A549 treated with RU486 at 1 μM for 4 hours (cell line): Measurements from ENCODE around the gene HRH3. TPM values are rescaled to one million over a fixed set of nuclear protein-coding genes. Genes with fewer than 3 reads are reported as not detected.

Experiments
- total RNA-seq: library from RNA; stranded (reverse); fragments of 200-300 nt; extraction: Qiagen RNA extraction; gene quantifications from 5 replicates; pipeline ENCODE4 v1.2.3, GENCODE V29; 2022; ENCODE audit warnings: low read depth

The HRH3 gene
- not detected in 5 replicates for total RNA-seq

GRCh38 chr20:62219992-62220665 lies at the start of gene HRH3:
Gene HRH3, minus strand, starts transcription at chr20:62220278. Its CDS starts 308 bp downstream, at chr20:62219970.

GRCh38 chr20:62237801-62238568 lies 17.9 kb upstream of the HRH3 start, which contains the start of gene OSBPL2:
Gene OSBPL2, plus strand, starts transcription at chr20:62238521. Its CDS starts 17,664 bp downstream, at chr20:62256185.

GRCh38 chr20:62182469-62183425 lies 37.3 kb downstream of the HRH3 start, which contains the start of gene MTG2:
Gene MTG2, plus strand, starts transcription at chr20:62183028. Its CDS starts 10,393 bp downstream, at chr20:62193421.

Other genes with a start within 250 kb of the HRH3 start
- 12.8 to 26.7 TPM (median 14.9 TPM) in 5 replicates for gene TAF4, start 154.4 kb downstream of the HRH3 start, total RNA-seq
- gene LSM14B, start 97.8 kb downstream of the HRH3 start, total RNA-seq = 22.9 to 27.7 TPM (median 25.5 TPM) in 5 replicates
- 485 to 620 TPM (median 570 TPM) in 5 replicates for gene PSMA7, start 76.9 kb downstream of the HRH3 start, total RNA-seq
- 6.1 to 10.1 TPM (median 9.2 TPM) in 5 replicates for gene SS18L1, start 76.5 kb downstream of the HRH3 start, total RNA-seq
- gene MTG2, start 37.2 kb downstream of the HRH3 start, total RNA-seq = 27.3 to 39.5 TPM (median 36.2 TPM) in 5 replicates
- gene OSBPL2, start 18.2 kb upstream of the HRH3 start, total RNA-seq = 15.6 to 20.1 TPM (median 17.8 TPM) in 5 replicates
- gene ADRM1, start 82.7 kb upstream of the HRH3 start, total RNA-seq = 155 to 197 TPM (median 177 TPM) in 5 replicates
- 195 to 408 TPM (median 321 TPM) in 5 replicates for gene LAMA5, start 147.0 kb upstream of the HRH3 start, total RNA-seq
- gene RPS21, start 166.8 kb upstream of the HRH3 start, total RNA-seq = 2,577 to 3,032 TPM (median 2,708 TPM) in 5 replicates
- 3.6 to 5.6 TPM (median 4.8 TPM) in 5 replicates for gene CABLES2, start 187.0 kb upstream of the HRH3 start, total RNA-seq
- 0.07 to 0.29 TPM (median 0.16 TPM) in 5 replicates for gene RBBP8NL, start 207.3 kb upstream of the HRH3 start, total RNA-seq